ENCODE measurements around the gene IDH3A. TPM values are rescaled to one million over a fixed set of nuclear protein-coding genes. Genes with fewer than 3 reads are reported as not detected.

Gene IDH3A
- total RNA-seq, 1 experiment from 2014 or later: 106 TPM

GRCh38 chr15:78104566-78105475 is 44.3 kb upstream of the IDH3A start:
- intact Hi-C loops (cut with micrococcal nuclease): no loop called here
- POLR2A ChIA-PET: no interaction called here
- Mint-ChIP-seq H3K36me3 (ENCODE audit: insufficient read depth, unreplicated experiment) (no peaks in the 10 kb centered on the region), H3K27ac (ENCODE audit: low read depth, unreplicated experiment) (no peak overlapping the region), H3K4me3 (ENCODE audit: unreplicated experiment) (no peak overlapping the region), H3K27me3 (ENCODE audit: insufficient read depth, unreplicated experiment) (no peaks in the 10 kb centered on the region), H3K4me1 (ENCODE audit: insufficient read depth, unreplicated experiment) (no peaks in the 10 kb centered on the region), H3K9me3 (ENCODE audit: unreplicated experiment) (no peaks in the 10 kb centered on the region)
- TF ChIP-seq, protein P1, sequence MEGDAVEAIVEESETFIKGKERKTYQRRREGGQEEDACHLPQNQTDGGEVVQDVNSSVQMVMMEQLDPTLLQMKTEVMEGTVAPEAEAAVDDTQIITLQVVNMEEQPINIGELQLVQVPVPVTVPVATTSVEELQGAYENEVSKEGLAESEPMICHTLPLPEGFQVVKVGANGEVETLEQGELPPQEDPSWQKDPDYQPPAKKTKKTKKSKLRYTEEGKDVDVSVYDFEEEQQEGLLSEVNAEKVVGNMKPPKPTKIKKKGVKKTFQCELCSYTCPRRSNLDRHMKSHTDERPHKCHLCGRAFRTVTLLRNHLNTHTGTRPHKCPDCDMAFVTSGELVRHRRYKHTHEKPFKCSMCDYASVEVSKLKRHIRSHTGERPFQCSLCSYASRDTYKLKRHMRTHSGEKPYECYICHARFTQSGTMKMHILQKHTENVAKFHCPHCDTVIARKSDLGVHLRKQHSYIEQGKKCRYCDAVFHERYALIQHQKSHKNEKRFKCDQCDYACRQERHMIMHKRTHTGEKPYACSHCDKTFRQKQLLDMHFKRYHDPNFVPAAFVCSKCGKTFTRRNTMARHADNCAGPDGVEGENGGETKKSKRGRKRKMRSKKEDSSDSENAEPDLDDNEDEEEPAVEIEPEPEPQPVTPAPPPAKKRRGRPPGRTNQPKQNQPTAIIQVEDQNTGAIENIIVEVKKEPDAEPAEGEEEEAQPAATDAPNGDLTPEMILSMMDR (IDR thresholded peaks at IDR 0.05; ENCODE audit: unreplicated experiment): no peak
- BruUV-seq (replicated peaks): no TSS peak
- CTCF ChIA-PET: interaction anchor here (1.0 to 12.7 kb wide), 5 partner anchors 136 to 146 kb away, joined by 3 to 289 read pairs (median 12); no protein-coding TSS in a partner anchor
- no peak for DNase-seq (ENCODE audit: unreplicated experiment)

GRCh38 chr15:78105476-78106241 is 43.5 kb upstream of the IDH3A start:
- H3K4me1 Mint-ChIP-seq (ENCODE audit: insufficient read depth, unreplicated experiment): no peaks in the 10 kb centered on the region
- DNase-seq (ENCODE audit: unreplicated experiment): no peak

GRCh38 chr15:78107471-78107870 is 41.7 kb upstream of the IDH3A start:
- Mint-ChIP-seq H3K9me3 (ENCODE audit: unreplicated experiment) (no peaks in the 10 kb centered on the region), H3K27me3 (ENCODE audit: insufficient read depth, unreplicated experiment) (no peaks in the 10 kb centered on the region), H3K4me3 (ENCODE audit: unreplicated experiment) (no peak overlapping the region), H3K4me1 (ENCODE audit: insufficient read depth, unreplicated experiment) (no peaks in the 10 kb centered on the region), H3K27ac (ENCODE audit: low read depth, unreplicated experiment) (no peak overlapping the region), H3K36me3 (ENCODE audit: insufficient read depth, unreplicated experiment) (no peaks in the 10 kb centered on the region)
- TF ChIP-seq, protein P1 (IDR thresholded peaks at IDR 0.05; ENCODE audit: unreplicated experiment): no peak
- DNase-seq (ENCODE audit: unreplicated experiment): no peak
- BruUV-seq (replicated peaks): no TSS peak
- intact Hi-C loops (cut with micrococcal nuclease): no loop called here
- ChIA-PET CTCF (interaction anchor here (0.7 to 12.7 kb wide), 25 partner anchors 10 to 256 kb away, joined by 3 to 289 read pairs (median 5); no protein-coding TSS in a partner anchor), POLR2A (interaction anchor here (0.9 to 1.7 kb wide), 3 partner anchors 14 to 113 kb away, joined by 3 read pairs; no protein-coding TSS in a partner anchor)

More at GRCh38 chr15:78105476-78106241, 43.5 kb upstream of the IDH3A start:
- H3K4me3 Mint-ChIP-seq (ENCODE audit: unreplicated experiment): no peak overlapping the region
- BruUV-seq (replicated peaks): no TSS peak
- no peaks in the 10 kb centered on the region for H3K9me3 Mint-ChIP-seq (ENCODE audit: unreplicated experiment)
- H3K27ac Mint-ChIP-seq (ENCODE audit: low read depth, unreplicated experiment): no peak overlapping the region
- CTCF ChIA-PET: interaction anchor here (1.1 to 12.7 kb wide), 3 partner anchors 135 to 146 kb away, joined by 12 to 289 read pairs (median 173); no protein-coding TSS in a partner anchor
- TF ChIP-seq, protein P1 (IDR thresholded peaks at IDR 0.05; ENCODE audit: unreplicated experiment): no peak
- POLR2A ChIA-PET: no interaction called here
- no peaks in the 10 kb centered on the region for H3K27me3 Mint-ChIP-seq (ENCODE audit: insufficient read depth, unreplicated experiment)
- H3K36me3 Mint-ChIP-seq (ENCODE audit: insufficient read depth, unreplicated experiment): no peaks in the 10 kb centered on the region
- intact Hi-C loops (cut with micrococcal nuclease): no loop called here
